Coronary artery (tissue), 2 donors: ENCODE results near the gene WBP2.
"Not testable (repeated sequence)": the region's sequence is repeated elsewhere in the genome, so short reads cannot be mapped to it uniquely, and the experiment has no call there.

Experiments used
- DNase-seq: peaks from one replicate; pipeline ENCODE4 v3.0.0-alpha.2; 2017; ENCODE audit warnings: low spot score
- H3K27ac ChIP-seq, 2 donors: fragments of 200-600 bp; sonication (generic); one replicate each; pipeline ENCODE4 v1.5.1; 2016 to 2019
- H3K4me3 ChIP-seq: fragments of 200-600 bp; sonication (generic); 2 replicates; pipeline ENCODE4 v1.5.1; 2016; ENCODE audit warnings: mild to moderate bottlenecking, moderate library complexity
- CTCF ChIP-seq: fragments of 200-600 bp; sonication (generic); IDR thresholded peaks from one replicate; pipeline ENCODE4 v1.5.1; 2019; ENCODE audit warnings: antibody characterized with exemption

The WBP2 gene

GRCh38 chr17:75876190-75876937, 21.2 kb upstream of the WBP2 start:
- no peak for DNase-seq
- Histone ChIP-seq H3K4me3 (peak overlapping the region; percentile 91), H3K27ac (peak overlapping the region; percentile 96 to 97)
- no peak for TF ChIP-seq CTCF

DNA sequence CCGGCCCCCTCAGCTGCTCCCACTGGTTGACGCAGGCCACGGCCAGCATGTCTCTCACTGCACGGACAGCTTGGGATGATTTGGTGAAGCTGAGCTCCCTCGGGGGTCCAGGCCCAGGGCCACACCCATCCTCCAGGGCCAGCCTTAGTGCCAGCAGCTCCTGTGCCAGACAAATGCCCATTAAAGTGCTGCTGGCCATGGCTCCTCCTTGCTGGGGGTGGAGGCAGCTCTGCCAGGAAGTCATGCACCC, 20.7 kb upstream of the WBP2 start:
- no peak for TF ChIP-seq CTCF
- Histone ChIP-seq H3K4me3 (peak overlapping the region; percentile 91), H3K27ac (peak overlapping the region; percentile 96 to 97)
- DNase-seq: no peak

- no peak for TF ChIP-seq CTCF
- Histone ChIP-seq H3K27ac (peak overlapping the region; percentile 96 to 97), H3K4me3 (peak overlapping the region; percentile 91)
- DNase-seq: no peak
These were observed 20.2 kb upstream of the WBP2 start for GRCh38 chr17:75875182-75875939.

- H3K27ac ChIP-seq: peak overlapping the region; percentile 96 to 97
- H3K4me3 ChIP-seq: peak overlapping the region; percentile 91
- no peak for TF ChIP-seq CTCF
- no peak for DNase-seq
These were observed 19.4 kb upstream of the WBP2 start for GRCh38 chr17:75874323-75875181.

- peak overlapping the region; percentile 96 to 97 for H3K27ac ChIP-seq
- no peak for DNase-seq
- TF ChIP-seq CTCF: no peak
- H3K4me3 ChIP-seq: peak overlapping the region; percentile 51
These were observed 18.6 kb upstream of the WBP2 start for GRCh38 chr17:75873587-75874322.

- no peak for TF ChIP-seq CTCF
- Histone ChIP-seq H3K27ac (peak overlapping the region; percentile 96 to 97), H3K4me3 (peak overlapping the region; percentile 51)
- DNase-seq: peak; percentile 96
These were observed 17.6 kb upstream of the WBP2 start for GRCh38 chr17:75872434-75873351.

- H3K4me3 ChIP-seq: peak overlapping the region; percentile 60
- H3K27ac ChIP-seq: peak overlapping the region; percentile 92 to 94
- DNase-seq: not testable (repeated sequence)
These were observed 15.1 kb upstream of the WBP2 start for GRCh38 chr17:75870228-75870627.
